Ammon's horn (tissue), 1 donor: ENCODE results near the gene CCDC188.
A peak's percentile ranks its signal among the peaks of the same experiment; 100 is the strongest.

ENCODE experiments used
- DNase-seq: peaks from one replicate; pipeline ENCODE4 v3.0.0-alpha.2; 2016; ENCODE audit warnings: low spot score

Gene CCDC188

GRCh38 chr22:20116951-20117632 lies 33.8 kb downstream of the CCDC188 start, which contains the start of gene TRMT2A:
TSS of gene TRMT2A (minus strand) at chr22:20117226. CDS start at chr22:20116906, 320 bp downstream.
- peak; percentile 96 for DNase-seq

- DNase-seq, result no peak
These were observed 34.4 kb downstream of the CCDC188 start for GRCh38 chr22:20116376-20116950.

- DNase-seq, result no peak
These were observed 35.0 kb downstream of the CCDC188 start, which contains the start of gene RANBP1 for GRCh38 chr22:20115691-20116375. TSS of gene RANBP1 (plus strand) at chr22:20116104. CDS start at chr22:20116185, 81 bp downstream.

- no peak for DNase-seq
These were observed 36.1 kb downstream of the CCDC188 start for GRCh38 chr22:20114506-20115475.

GRCh38 chr22:20113551-20114310 lies 37.1 kb downstream of the CCDC188 start:
- no peak for DNase-seq

GRCh38 chr22:20112623-20113511 lies 38.0 kb downstream of the CCDC188 start:
- no peak for DNase-seq

- no peak for DNase-seq
These were observed 38.9 kb downstream of the CCDC188 start for GRCh38 chr22:20111689-20112622.

- no peak for DNase-seq
These were observed 39.7 kb downstream of the CCDC188 start for GRCh38 chr22:20111045-20111688.

- no peak for DNase-seq
These were observed 40.4 kb downstream of the CCDC188 start for GRCh38 chr22:20110359-20110985.

- no peak for DNase-seq
These were observed 41.2 kb downstream of the CCDC188 start for GRCh38 chr22:20109411-20110358.

- DNase-seq, result no peak
These were observed 42.1 kb downstream of the CCDC188 start for GRCh38 chr22:20108757-20109230.

GRCh38 chr22:20107951-20108756 lies 42.7 kb downstream of the CCDC188 start:
- DNase-seq, result no peak

GRCh38 chr22:20107471-20107901 lies 43.4 kb downstream of the CCDC188 start:
- no peak for DNase-seq

- no peak for DNase-seq
These were observed 44.0 kb downstream of the CCDC188 start for GRCh38 chr22:20106849-20107237.

GRCh38 chr22:20106205-20106848 lies 44.5 kb downstream of the CCDC188 start:
- DNase-seq, result peak; percentile 50
